Endodermal cell (in vitro differentiated cells): ENCODE data around the gene SMC1A. TPM values are rescaled to one million over a fixed set of nuclear protein-coding genes. Genes with fewer than 3 reads are reported as not detected.
"Not testable (repeated sequence)": the region's sequence is repeated elsewhere in the genome, so short reads cannot be mapped to it uniquely, and the experiment has no call there.

Source experiments
- DNase-seq: peaks from one replicate; pipeline ENCODE4 v3.0.0-alpha.2; 2017
- H3K27ac ChIP-seq: 2 replicates; pipeline ENCODE4 v1.5.1; 2013; ENCODE audit warnings: mild to moderate bottlenecking, low read depth, low read length, moderate library complexity
- H3K27me3 ChIP-seq: 2 replicates; pipeline ENCODE4 v1.6.1; 2013; ENCODE audit warnings: mild to moderate bottlenecking, low read length, moderate library complexity; ENCODE audit not compliant: insufficient read depth, control insufficient read depth, poor library complexity, severe bottlenecking
- H3K36me3 ChIP-seq: 2 replicates; pipeline ENCODE4 v1.7.0; 2013; ENCODE audit warnings: mild to moderate bottlenecking, low read length, moderate library complexity; ENCODE audit not compliant: control insufficient read depth, insufficient read depth
- H3K4me1 ChIP-seq: one replicate; pipeline ENCODE4 v1.7.0; 2013; ENCODE audit warnings: low read length; ENCODE audit not compliant: control insufficient read depth, insufficient read depth
- H3K4me3 ChIP-seq: 2 replicates; pipeline ENCODE4 v1.5.1; 2013; ENCODE audit warnings: mild to moderate bottlenecking, low read length, moderate library complexity
- H3K9ac ChIP-seq: 2 replicates; pipeline ENCODE4 v1.6.1; 2013; ENCODE audit warnings: mild to moderate bottlenecking, low read length, moderate library complexity; ENCODE audit not compliant: poor library complexity, severe bottlenecking; ENCODE audit errors: extremely low read depth
- H3K9me3 ChIP-seq: 2 replicates; pipeline ENCODE4 v1.6.1; 2013; ENCODE audit warnings: mild to moderate bottlenecking, low read length, moderate library complexity; ENCODE audit not compliant: control insufficient read depth
- H3K27ac Mint-ChIP-seq: 2 replicates; pipeline ENCODE4 v1.8.0; 2020; ENCODE audit warnings: mixed read lengths
- H3K27me3 Mint-ChIP-seq: 2 replicates; pipeline ENCODE4 v1.8.0; 2021; ENCODE audit warnings: mild to moderate bottlenecking, mixed read lengths; ENCODE audit not compliant: insufficient read depth
- H3K36me3 Mint-ChIP-seq: 2 replicates; pipeline ENCODE4 v1.8.0; 2020; ENCODE audit warnings: low read depth, mixed read lengths
- H3K4me1 Mint-ChIP-seq: 2 replicates; pipeline ENCODE4 v1.8.0; 2020; ENCODE audit warnings: mixed read lengths
- H3K4me3 Mint-ChIP-seq: 2 replicates; pipeline ENCODE4 v1.8.0; 2020; ENCODE audit warnings: mild to moderate bottlenecking, moderate library complexity, mixed read lengths
- H3K9me3 Mint-ChIP-seq: 2 replicates; pipeline ENCODE4 v1.8.0; 2020; ENCODE audit warnings: mild to moderate bottlenecking, mixed read lengths
- CTCF ChIP-seq: fragments of 200-600 bp; sonication (generic); conservative IDR thresholded peaks from 2 replicates; pipeline ENCODE4 v1.5.0; 2021; ENCODE audit warnings: antibody characterized with exemption, mild to moderate bottlenecking
- WGBS, 2 experiments: methylation state at CpG; one replicate each; pipeline versions ENCODE4 v1.1.5 to v1.1.7; 2013; ENCODE audit warnings: missing lambda C conversion rate in 2 of 2, mixed read lengths in 1 of 2; ENCODE audit not compliant: insufficient coverage in 1 of 2, insufficient read length in 1 of 2; 5-methylcytosine and 5-hydroxymethylcytosine counted together
- long read RNA-seq, 4 experiments: library from polyadenylated mRNA in 2 of 4; library from RNA in 1 of 4; library from capped mRNA in 1 of 4; stranded (forward) in 3 of 4; unstranded in 1 of 4; transcript quantifications; one replicate each; pipeline ENCODE4 v2.0.0, GENCODE V29; 2020 to 2021; ENCODE audit warnings: inconsistent platforms in 1 of 4
- polyA plus RNA-seq, 2 experiments: library from polyadenylated mRNA; stranded (reverse); fragments of 50-300 nt; gene quantifications; one replicate each; pipeline ENCODE4 v1.2.3, GENCODE V29; 2013
- total RNA-seq, 2 donors: library from RNA; stranded (reverse); fragmentation: NEBNext Ultra II Directional in 1 of 2; extraction: Animal tissue kit (Norgen Biotek cat#: 25700) in 1 of 2; gene quantifications; 2 replicates in 1 of 2; 3 replicates in 1 of 2; pipeline ENCODE4 v1.2.1, GENCODE V29; 2021

SMC1A gene
- total RNA-seq: 100 to 1,000 TPM in 1 of 2 donors, 10 to 100 TPM in 1; 89.0 to 121 TPM
- 77.6 TPM for polyA plus RNA-seq (2013, experiment 1 of 2)
- 69.1 TPM for polyA plus RNA-seq (2013, experiment 2 of 2)
- long read RNA-seq, experiment 1, partial matches to known transcripts: 35 of 44 reads
- long read RNA-seq, experiment 1, other reads (novel, unspliced or antisense): 9 of 44 reads
- long read RNA-seq, experiment 2, full-length matches to known transcripts: 85 of 164 reads
- long read RNA-seq, experiment 2, partial matches to known transcripts: 44 of 164 reads
- long read RNA-seq, experiment 2, other reads (novel, unspliced or antisense): 35 of 164 reads
- long read RNA-seq, experiment 3, full-length matches to known transcripts: 127 of 513 reads
- long read RNA-seq, experiment 3, partial matches to known transcripts: 344 of 513 reads
- long read RNA-seq, experiment 3, other reads (novel, unspliced or antisense): 42 of 513 reads
- long read RNA-seq, experiment 4, partial matches to known transcripts: 27 of 31 reads
- long read RNA-seq, experiment 4, other reads (novel, unspliced or antisense): 4 of 31 reads

DNA sequence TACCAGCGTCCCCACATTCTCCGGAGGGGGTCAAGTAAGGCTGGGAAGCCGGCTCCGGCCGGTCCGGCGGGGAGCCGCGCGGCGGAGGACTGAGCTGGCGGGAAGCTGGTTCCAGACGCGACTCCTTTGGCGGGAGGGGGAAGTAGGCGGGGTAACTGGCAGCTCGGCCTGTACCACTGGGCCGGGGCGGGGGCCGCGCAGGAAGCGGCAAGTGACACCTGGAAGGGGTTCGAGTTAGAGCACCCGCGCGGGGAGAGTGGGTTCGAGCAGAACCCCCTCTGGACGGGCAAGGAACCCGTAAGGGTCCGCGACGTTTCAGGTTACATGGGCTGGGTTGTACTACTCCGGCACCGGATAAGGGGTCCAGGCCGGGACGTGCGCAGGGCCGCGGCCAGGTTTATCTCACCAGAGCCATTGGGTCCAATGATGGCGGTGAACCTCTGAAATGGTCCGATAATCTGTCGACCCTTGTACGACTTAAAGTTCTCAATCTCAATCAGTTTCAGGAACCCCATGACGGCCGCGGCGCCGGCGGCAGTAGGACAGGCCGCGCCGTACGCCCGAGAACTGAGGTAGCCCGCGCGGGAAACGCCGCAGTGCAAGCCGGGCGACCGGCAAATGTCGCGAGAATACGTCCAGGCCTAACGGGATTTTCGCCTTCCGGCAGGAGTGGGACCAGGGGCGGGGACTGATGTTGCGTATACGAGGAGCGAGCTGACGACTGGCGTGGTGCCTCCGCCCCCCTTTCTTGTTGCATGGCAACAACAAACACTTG lies at the start of gene SMC1A:
TSS of gene SMC1A (minus strand) at position 569 of the 775 bp plus-strand sequence. CDS start at position 515, 54 bp downstream.
- Histone ChIP-seq H3K9ac (peak within 1 kb of the TSS; percentile 93), H3K36me3 (no peaks in the 10 kb centered on the region), H3K27me3 (no peaks in the 10 kb centered on the region), H3K9me3 (no peaks in the 10 kb centered on the region), H3K4me3 (peak within 1 kb of the TSS; percentile 85), H3K4me1 (no peaks in the 10 kb centered on the region), H3K27ac (peak within 1 kb of the TSS; percentile 92)
- TF ChIP-seq CTCF: no peak
- peaks cover 4% of the 10 kb centered on the region for H3K4me1 Mint-ChIP-seq
- WGBS, 2 experiments: 0 to 1% methylated on average over 26 to 75 of the region's 75 CpGs
- H3K9me3 Mint-ChIP-seq: peaks cover 66% of the 10 kb centered on the region
- H3K36me3 Mint-ChIP-seq: peaks cover 2% of the 10 kb centered on the region
- peak; percentile 97 for DNase-seq
- H3K4me3 Mint-ChIP-seq: peak within 1 kb of the TSS; percentile 76
- no peaks in the 10 kb centered on the region for H3K27me3 Mint-ChIP-seq
- peak within 1 kb of the TSS; percentile 97 for H3K27ac Mint-ChIP-seq

GRCh38 chrX:53471346-53471745 lies 48.9 kb upstream of the SMC1A start:
- Histone ChIP-seq H3K4me3 (no peak overlapping the region), H3K36me3 (no peaks in the 10 kb centered on the region), H3K9me3 (no peaks in the 10 kb centered on the region), H3K27ac (no peak overlapping the region), H3K27me3 (no peaks in the 10 kb centered on the region), H3K9ac (no peak overlapping the region), H3K4me1 (no peaks in the 10 kb centered on the region)
- 100% methylated on average over 1 of the region's 3 CpGs; no CpG with 5 or more reads in 1 of the 2 experiments for WGBS, 2 experiments
- TF ChIP-seq CTCF: no peak
- Mint-ChIP-seq H3K27me3 (peaks cover 24% of the 10 kb centered on the region), H3K4me1 (no peaks in the 10 kb centered on the region), H3K36me3 (no peaks in the 10 kb centered on the region), H3K27ac (no peak overlapping the region), H3K4me3 (no peak overlapping the region), H3K9me3 (peaks cover 61% of the 10 kb centered on the region)
- no peak for DNase-seq

GRCh38 chrX:53468659-53469058 lies 46.2 kb upstream of the SMC1A start:
- not testable (repeated sequence) for H3K4me1 Mint-ChIP-seq, DNase-seq, H3K9ac ChIP-seq, H3K27ac Mint-ChIP-seq, H3K4me1 ChIP-seq, H3K27ac ChIP-seq, H3K9me3 ChIP-seq, H3K4me3 Mint-ChIP-seq, H3K36me3 ChIP-seq, H3K4me3 ChIP-seq, H3K36me3 Mint-ChIP-seq, H3K27me3 ChIP-seq
- Mint-ChIP-seq H3K9me3 (peaks cover 57% of the 10 kb centered on the region), H3K27me3 (peaks cover 15% of the 10 kb centered on the region)
- 78 to 100% methylated on average over 1 to 2 of the region's 3 CpGs for WGBS, 2 experiments
